ENCODE results near the gene ATXN7L3. TPM values are rescaled to one million over a fixed set of nuclear protein-coding genes. Genes with fewer than 3 reads are reported as not detected.

Gene ATXN7L3
- total RNA-seq, 4 donors from 2014 or later: 40.9 to 60.4 (median 52.7) TPM

- H3K27ac ChIP-seq: peak overlapping the region in 3 of 4 donors; percentile 54 to 84 (median 81)
- peaks cover 0 to 44% (median 12%) of the 10 kb centered on the region in 4 donors for H3K4me1 ChIP-seq
- peak in 1 of 2 donors; percentile 64 for TF ChIP-seq EP300 (IDR thresholded peaks at IDR 0.05)
- TF ChIP-seq POLR2A (IDR thresholded peaks at IDR 0.05): no peak
- TF ChIP-seq CTCF (IDR thresholded peaks at IDR 0.05): peak; percentile 98 to 100 (median 99)
- no peak overlapping the region for H3K4me3 ChIP-seq
- no peaks in the 10 kb centered on the region for H3K9me3 ChIP-seq
- H3K36me3 ChIP-seq: peaks cover 2 to 89% (median 25%) of the 10 kb centered on the region in 3 donors
- H3K27me3 ChIP-seq: no peaks in the 10 kb centered on the region
- peak; percentile 81 to 82 for DNase-seq (ENCODE audit: low spot score in 2 of 2)
- WGBS, 2 donors: 12 to 51% methylated on average over 22 to 24 of the region's 64 CpGs
Observed at GRCh38 chr17:44210342-44211192, 10.9 kb upstream of the ATXN7L3 start.

GRCh38 chr17:44209786-44210341 lies 10.2 kb upstream of the ATXN7L3 start:
- Histone ChIP-seq H3K27ac (peak overlapping the region in 3 of 4 donors; percentile 54 to 84 (median 81)), H3K36me3 (peaks cover 2 to 82% (median 18%) of the 10 kb centered on the region in 3 donors), H3K27me3 (no peaks in the 10 kb centered on the region), H3K4me3 (no peak overlapping the region), H3K9me3 (no peaks in the 10 kb centered on the region), H3K4me1 (peaks cover 0 to 42% (median 12%) of the 10 kb centered on the region in 4 donors)
- DNase-seq (ENCODE audit: low spot score in 2 of 2): no peak
- no peak for TF ChIP-seq EP300 (IDR thresholded peaks at IDR 0.05)
- TF ChIP-seq CTCF (IDR thresholded peaks at IDR 0.05): no peak
- no peak for TF ChIP-seq POLR2A (IDR thresholded peaks at IDR 0.05)
- 70 to 73% methylated on average over 11 of the region's 11 CpGs for WGBS, 2 donors

- H3K27me3 ChIP-seq: no peaks in the 10 kb centered on the region
- peaks cover 2 to 61% (median 15%) of the 10 kb centered on the region in 3 donors for H3K36me3 ChIP-seq
- no peak overlapping the region for H3K4me3 ChIP-seq
- TF ChIP-seq EP300 (IDR thresholded peaks at IDR 0.05): no peak
- TF ChIP-seq CTCF (IDR thresholded peaks at IDR 0.05): no peak
- no peak for TF ChIP-seq POLR2A (IDR thresholded peaks at IDR 0.05)
- H3K4me1 ChIP-seq: peaks cover 0 to 49% (median 16%) of the 10 kb centered on the region in 4 donors
- whole genome bisulfite sequencing, 2 donors: 76 to 80% methylated on average over 5 of the region's 5 CpGs
- no peak for DNase-seq (ENCODE audit: low spot score in 2 of 2)
- H3K27ac ChIP-seq: no peak overlapping the region
- H3K9me3 ChIP-seq: no peaks in the 10 kb centered on the region
Observed at GRCh38 chr17:44207743-44208142, 8.1 kb upstream of the ATXN7L3 start.

GRCh38 chr17:44207319-44207718 lies 7.6 kb upstream of the ATXN7L3 start:
- TF ChIP-seq POLR2A (IDR thresholded peaks at IDR 0.05) (no peak), CTCF (IDR thresholded peaks at IDR 0.05) (no peak), EP300 (IDR thresholded peaks at IDR 0.05) (no peak)
- no peak overlapping the region for H3K4me3 ChIP-seq
- no peak for DNase-seq (ENCODE audit: low spot score in 2 of 2)
- no peaks in the 10 kb centered on the region for H3K27me3 ChIP-seq
- WGBS, 2 donors: 84% methylated on average over 17 of the region's 17 CpGs
- peaks cover 2 to 57% (median 15%) of the 10 kb centered on the region in 3 donors for H3K36me3 ChIP-seq
- H3K4me1 ChIP-seq: peaks cover 0 to 47% (median 15%) of the 10 kb centered on the region in 4 donors
- H3K27ac ChIP-seq: no peak overlapping the region
- no peaks in the 10 kb centered on the region for H3K9me3 ChIP-seq

- 75 to 80% methylated on average over 5 to 6 of the region's 6 CpGs for WGBS, 2 donors
- H3K27ac ChIP-seq: peak overlapping the region in 1 of 4 donors; percentile 22
- H3K9me3 ChIP-seq: no peaks in the 10 kb centered on the region
- H3K27me3 ChIP-seq: no peaks in the 10 kb centered on the region
- H3K4me3 ChIP-seq: no peak overlapping the region
- H3K4me1 ChIP-seq: peaks cover 0 to 47% (median 15%) of the 10 kb centered on the region in 4 donors
- no peak for DNase-seq (ENCODE audit: low spot score in 2 of 2)
- peaks cover 2 to 52% (median 15%) of the 10 kb centered on the region in 3 donors for H3K36me3 ChIP-seq
- TF ChIP-seq EP300 (IDR thresholded peaks at IDR 0.05): no peak
- no peak for TF ChIP-seq CTCF (IDR thresholded peaks at IDR 0.05)
- TF ChIP-seq POLR2A (IDR thresholded peaks at IDR 0.05): no peak
Observed at GRCh38 chr17:44206825-44207155, 7.1 kb upstream of the ATXN7L3 start.

Data from tibial nerve (tissue), 4 donors.